SK-N-SH (cell line): Measurements from ENCODE around the gene GC.

Source experiments
- EZH2phosphoT487 ChIP-seq: fragments of 200-600 bp; sonication (generic); IDR thresholded peaks from 2 replicates; pipeline ENCODE4 v1.6.1; 2017; ENCODE audit warnings: low read depth, mixed run types, mild to moderate bottlenecking, antibody characterized with exemption, moderate library complexity, borderline replicate concordance
- FOXJ3 ChIP-seq: sonication (generic); formaldehyde crosslinking; IDR thresholded peaks from 2 replicates; pipeline ENCODE4 v1.5.1; 2020; ENCODE audit warnings: mild to moderate bottlenecking, missing genetic modification reagents
- MEF2A ChIP-seq: IDR thresholded peaks from 2 replicates; pipeline ENCODE4 v1.4.0; 2012; ENCODE audit warnings: low read depth, borderline replicate concordance
- POLR2AphosphoS5 ChIP-seq: IDR thresholded peaks from 2 replicates; pipeline ENCODE4 v1.6.1; 2012; ENCODE audit warnings: low read depth, low read length
- RFX5 ChIP-seq: IDR thresholded peaks from 2 replicates; pipeline ENCODE4 v1.6.1; 2012; ENCODE audit warnings: mild to moderate bottlenecking, improper control_type of control experiment, low read length
- TEAD4 ChIP-seq: IDR thresholded peaks from 2 replicates; pipeline ENCODE4 v1.4.0; 2012; ENCODE audit warnings: mild to moderate bottlenecking, borderline replicate concordance; ENCODE audit not compliant: insufficient read depth
- YY1 ChIP-seq: IDR thresholded peaks from 2 replicates; pipeline ENCODE4 v1.4.0; 2012; ENCODE audit warnings: low read depth, mild to moderate bottlenecking
- TF ChIP-seq, protein P1 (sequence below): fragments of 200-600 bp; sonication (generic); IDR thresholded peaks from 2 replicates; pipeline ENCODE4 v1.6.1; 2017; ENCODE audit warnings: antibody characterized with exemption, mild to moderate bottlenecking, moderate library complexity
- TF ChIP-seq, protein P2 (sequence below): IDR thresholded peaks from 2 replicates; pipeline ENCODE4 v1.4.0; 2012; ENCODE audit warnings: low read depth
- TF ChIP-seq, protein P3 (sequence below): IDR thresholded peaks from 2 replicates; pipeline ENCODE4; 2012

- TF ChIP-seq, protein P1, sequence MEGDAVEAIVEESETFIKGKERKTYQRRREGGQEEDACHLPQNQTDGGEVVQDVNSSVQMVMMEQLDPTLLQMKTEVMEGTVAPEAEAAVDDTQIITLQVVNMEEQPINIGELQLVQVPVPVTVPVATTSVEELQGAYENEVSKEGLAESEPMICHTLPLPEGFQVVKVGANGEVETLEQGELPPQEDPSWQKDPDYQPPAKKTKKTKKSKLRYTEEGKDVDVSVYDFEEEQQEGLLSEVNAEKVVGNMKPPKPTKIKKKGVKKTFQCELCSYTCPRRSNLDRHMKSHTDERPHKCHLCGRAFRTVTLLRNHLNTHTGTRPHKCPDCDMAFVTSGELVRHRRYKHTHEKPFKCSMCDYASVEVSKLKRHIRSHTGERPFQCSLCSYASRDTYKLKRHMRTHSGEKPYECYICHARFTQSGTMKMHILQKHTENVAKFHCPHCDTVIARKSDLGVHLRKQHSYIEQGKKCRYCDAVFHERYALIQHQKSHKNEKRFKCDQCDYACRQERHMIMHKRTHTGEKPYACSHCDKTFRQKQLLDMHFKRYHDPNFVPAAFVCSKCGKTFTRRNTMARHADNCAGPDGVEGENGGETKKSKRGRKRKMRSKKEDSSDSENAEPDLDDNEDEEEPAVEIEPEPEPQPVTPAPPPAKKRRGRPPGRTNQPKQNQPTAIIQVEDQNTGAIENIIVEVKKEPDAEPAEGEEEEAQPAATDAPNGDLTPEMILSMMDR = no peak
- TF ChIP-seq EZH2phosphoT487 (no peak), RFX5 (no peak), FOXJ3 (no peak), POLR2AphosphoS5 (no peak), YY1 (no peak), MEF2A (no peak), TEAD4 (no peak)
- TF ChIP-seq, protein P2, sequence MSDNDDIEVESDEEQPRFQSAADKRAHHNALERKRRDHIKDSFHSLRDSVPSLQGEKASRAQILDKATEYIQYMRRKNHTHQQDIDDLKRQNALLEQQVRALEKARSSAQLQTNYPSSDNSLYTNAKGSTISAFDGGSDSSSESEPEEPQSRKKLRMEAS = no peak
- TF ChIP-seq, protein P3, sequence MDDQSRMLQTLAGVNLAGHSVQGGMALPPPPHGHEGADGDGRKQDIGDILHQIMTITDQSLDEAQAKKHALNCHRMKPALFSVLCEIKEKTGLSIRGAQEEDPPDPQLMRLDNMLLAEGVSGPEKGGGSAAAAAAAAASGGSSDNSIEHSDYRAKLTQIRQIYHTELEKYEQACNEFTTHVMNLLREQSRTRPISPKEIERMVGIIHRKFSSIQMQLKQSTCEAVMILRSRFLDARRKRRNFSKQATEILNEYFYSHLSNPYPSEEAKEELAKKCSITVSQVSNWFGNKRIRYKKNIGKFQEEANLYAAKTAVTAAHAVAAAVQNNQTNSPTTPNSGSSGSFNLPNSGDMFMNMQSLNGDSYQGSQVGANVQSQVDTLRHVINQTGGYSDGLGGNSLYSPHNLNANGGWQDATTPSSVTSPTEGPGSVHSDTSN = no peak
These were observed 44.6 kb upstream of the GC start for GRCh38 chr4:71828470-71828869.
